ENCODE data around the gene SHPK.

The SHPK gene

DNA sequence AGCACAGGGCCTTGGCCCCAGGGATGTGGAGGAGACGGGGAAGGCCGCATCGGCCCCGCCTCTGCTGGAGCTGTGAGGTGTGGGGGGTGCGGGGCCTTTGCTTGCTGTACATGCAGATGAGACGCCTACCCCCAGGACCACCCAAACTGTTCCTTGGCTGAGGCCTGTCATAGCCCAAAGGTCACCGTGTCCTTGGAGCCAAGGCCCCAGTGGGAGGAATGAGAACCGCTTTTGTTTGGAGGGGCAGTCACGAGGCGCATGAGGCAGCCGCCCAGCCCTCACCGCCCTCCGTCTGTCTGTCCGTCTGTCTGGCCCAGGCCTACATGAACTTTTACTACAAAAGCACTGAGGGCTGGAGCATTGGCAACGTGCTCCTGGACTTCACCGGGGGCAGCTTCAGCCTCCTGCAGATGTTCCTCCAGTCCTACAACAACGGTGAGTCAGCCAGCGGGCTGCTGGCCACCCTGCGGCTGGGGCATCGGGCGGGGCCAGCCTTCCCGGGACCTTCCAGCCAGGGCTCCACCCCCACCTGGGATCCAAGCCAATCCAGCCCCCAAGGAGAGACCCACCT lies 23.6 kb upstream of the SHPK start:
- DNase-seq (ENCODE audit: low read depth): no peak

DNA sequence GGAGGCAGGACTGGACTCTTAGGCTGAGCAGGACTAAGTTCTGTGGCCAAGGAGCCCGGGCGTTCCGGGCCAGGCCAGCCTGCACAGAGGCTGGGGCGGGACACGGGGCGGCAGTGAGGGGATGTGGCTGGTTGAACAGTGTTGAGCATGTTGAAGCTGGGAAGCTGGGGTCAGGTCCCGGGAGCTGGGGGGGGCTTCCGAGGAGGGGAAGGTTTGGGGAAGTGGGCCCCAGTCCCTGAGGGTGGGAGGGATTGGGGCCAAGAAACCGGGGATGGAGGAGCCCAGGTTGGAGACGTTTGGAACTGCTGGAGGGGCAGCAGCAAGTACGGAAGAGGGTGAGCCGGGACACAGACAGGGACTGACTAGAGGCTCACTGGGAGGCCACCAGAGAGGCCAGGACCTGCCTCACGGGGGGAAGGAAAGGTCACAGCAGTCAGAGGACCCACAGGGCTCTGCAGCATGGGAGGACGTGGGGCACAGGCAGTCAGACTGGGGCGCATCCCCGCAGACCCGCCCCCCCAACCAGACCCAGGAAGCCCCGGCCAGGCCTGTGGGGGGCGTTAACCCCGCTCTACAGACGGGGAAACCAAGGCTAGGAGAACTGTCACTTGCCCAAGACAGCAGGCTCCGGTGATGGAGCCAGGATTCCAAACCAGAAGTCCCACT lies 22.9 kb upstream of the SHPK start:
- DNase-seq (ENCODE audit: low read depth): no peak

DNA sequence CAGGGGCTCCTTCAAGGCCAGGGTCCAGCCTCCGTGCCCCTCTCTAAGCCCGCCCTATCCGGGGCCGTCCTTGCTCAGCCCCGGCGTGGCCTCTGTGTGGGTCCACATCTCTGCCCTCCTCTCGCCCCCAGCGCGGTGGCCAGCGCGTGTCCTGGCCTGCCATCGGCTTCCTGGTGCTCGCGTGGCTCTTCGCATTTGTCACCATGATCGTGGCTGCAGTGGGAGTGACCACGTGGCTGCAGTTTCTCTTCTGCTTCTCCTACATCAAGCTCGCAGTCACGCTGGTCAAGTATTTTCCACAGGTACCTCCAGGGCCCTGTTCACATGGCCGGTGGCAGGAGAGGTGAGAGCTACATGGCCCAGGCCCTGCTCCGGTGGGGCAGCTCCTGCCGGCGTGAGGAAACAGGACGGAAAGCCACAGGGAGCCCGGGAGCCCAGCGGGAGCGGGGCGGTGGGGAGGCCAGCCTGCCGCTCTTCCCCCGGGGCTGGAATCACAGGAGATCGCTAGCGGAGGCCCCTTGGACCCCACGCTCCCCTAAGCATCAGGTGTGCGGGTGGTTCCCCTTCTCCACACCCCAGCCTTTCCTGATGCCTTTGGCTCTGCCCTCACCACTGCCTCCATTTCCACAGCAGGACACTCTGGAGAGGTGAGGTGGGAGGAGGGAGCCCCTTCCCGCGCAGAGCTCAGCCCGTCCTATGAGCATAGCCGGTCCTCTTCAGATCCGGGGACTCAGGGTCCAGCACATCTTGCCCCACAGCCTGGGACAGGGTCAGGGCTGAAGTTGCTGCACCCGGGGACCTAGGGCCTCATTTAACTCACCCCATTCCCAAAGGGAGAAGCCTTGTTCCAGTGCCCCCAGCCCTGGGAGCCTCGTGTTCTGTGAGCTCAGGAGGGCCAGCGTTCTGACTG lies 22.1 kb upstream of the SHPK start:
- no peak for DNase-seq (ENCODE audit: low read depth)

DNA sequence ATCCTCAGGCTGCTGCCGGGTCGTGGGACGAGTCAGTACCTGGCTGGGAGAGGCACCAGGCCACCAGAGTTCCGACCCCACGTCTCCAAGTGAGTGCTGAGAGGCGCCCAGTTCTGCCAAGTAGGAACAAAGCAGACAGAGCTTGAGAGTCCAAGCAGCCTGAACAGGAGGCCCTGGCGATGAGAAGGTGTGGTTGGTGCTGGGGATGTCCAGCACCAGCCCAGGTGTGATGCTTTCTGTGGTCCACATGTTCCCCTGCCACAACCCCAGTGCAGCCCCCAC lies 21.5 kb upstream of the SHPK start:
- no peak for DNase-seq (ENCODE audit: low read depth)

DNA sequence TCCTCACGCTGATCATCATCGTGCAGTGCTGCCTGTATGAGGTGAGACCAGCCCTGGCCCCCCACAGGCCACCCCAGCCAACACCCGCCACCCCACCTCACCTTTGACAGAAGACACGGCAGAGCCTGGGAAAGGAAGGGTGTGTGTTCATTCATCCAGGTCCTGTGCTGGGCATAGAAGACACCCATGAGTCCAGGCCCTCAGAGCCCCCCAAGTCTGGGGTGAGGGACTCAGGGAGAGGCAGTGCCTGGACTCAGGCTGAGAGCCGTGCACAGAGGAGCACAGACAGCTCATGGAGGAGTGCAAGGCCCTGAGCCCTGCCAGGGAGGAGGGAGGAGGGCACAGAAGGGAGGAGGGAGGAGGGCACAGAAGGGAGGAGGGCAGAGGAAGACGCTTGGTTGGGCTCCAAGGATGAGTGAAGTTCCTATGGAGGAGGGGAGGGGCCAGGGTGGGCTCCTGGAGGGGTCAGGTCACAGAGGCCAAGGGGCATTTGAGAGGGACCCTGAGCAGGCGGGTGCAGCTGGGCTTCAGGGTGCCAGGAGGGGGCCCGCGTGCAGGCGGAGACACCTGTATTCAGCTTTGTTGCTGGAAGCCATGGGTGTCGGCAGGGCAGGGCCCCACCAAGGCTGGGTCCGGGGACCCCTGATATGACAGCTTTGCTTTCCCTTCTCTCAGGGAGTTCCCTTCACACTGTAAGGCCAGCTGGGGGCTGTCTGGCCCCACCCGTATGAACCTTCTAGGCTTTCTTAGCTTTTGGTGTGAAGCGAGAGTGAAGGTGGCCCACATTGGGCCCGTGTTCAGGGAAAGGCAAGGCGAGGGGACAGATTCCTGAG lies 20.9 kb upstream of the SHPK start:
- no peak for DNase-seq (ENCODE audit: low read depth)

DNA sequence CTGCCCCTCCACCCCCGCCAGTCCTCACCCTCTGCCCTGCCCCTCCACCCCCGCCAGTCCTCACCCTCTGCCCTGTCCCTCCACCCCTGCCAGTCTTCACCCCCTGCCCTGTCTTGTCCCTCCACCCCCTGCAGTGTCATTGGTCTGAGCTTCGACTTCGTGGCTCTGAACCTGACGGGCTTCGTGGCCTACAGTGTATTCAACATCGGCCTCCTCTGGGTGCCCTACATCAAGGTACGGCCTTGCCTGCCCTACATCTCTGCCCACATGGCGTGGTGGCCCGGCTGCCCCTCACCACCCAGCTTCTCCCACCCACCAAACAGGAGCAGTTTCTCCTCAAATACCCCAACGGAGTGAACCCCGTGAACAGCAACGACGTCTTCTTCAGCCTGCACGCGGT lies 20.3 kb upstream of the SHPK start:
- no peak for DNase-seq (ENCODE audit: low read depth)

DNA sequence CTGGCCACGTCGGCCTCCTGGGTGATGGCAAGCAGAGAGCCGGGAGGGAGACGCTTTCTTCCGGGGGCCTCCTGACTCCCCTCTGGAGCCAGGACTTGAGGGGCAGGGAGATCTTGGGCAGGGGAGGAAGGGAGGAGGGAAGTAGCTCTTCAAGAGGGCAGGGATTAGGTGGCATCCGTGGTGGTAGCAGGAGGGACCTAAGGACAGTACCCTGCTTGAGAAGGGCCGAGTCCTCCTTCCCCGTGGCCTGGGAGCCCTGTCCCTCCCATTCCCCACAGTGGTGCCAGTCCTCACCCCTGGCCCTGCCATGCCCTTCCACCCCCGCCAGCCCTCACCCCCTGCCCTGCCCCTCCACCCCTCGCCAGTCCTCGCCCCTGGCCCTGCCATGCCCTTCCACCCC lies 19.7 kb upstream of the SHPK start:
- no peak for DNase-seq (ENCODE audit: low read depth)

DNA sequence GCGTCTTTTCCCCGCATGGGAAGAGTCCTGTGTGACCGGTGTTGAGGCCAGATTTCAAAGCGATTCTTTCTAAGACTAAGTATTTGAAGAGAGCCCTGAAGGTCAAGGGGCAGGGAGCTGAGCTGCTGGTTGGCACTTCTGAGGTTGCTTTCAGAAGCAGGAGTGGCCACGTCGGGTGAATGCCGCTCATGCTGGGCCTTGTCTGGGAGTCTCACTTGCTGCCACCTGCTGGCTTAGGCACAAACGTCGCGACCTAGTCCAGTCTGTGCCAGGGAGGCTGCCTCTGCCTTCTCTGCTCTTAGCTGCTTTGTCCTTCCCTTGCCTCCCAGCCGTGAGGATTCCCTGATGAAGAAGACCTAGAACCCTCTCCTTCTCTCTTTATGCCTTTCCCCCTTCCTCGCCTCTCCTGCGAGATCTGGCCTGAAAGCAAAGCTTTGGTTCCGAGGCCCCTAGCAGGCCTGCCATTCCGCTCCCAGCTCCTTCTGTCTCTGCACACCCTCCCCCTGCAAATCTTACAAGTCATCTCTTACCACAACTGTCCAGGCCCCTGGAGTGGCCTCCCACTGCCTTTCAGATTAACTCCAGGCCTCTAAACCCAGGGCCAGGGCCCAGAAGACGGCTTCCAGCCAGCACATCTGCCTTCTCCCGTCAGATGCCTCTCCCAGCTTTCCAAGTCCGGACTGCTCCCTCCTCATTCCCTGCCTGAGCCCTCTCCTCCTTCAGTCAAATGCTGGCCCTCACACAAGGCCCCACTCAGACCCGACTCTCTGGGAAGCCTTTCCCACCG lies 11.9 kb upstream of the SHPK start:
- no peak for DNase-seq (ENCODE audit: low read depth)

DNA sequence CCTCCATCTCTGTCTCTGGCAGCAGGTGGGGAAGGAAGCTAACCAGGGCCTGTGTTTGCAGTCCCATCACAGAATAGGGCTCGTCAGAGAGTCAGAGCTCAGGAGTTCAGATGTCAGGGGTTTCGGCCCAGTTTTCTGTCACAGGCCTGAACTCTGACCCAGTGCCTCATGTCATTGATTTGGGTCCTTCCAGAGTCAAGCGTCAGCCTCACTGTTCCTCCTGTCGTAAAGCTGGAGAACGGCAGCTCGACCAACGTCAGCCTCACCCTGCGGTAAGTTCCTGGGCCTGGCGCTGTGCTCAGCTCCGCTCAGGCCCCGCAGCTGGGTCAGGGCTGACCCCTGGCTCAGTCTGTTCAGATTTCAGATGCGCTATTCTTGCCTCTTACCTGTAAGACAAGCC lies 11.2 kb upstream of the SHPK start:
- no peak for DNase-seq (ENCODE audit: low read depth)

DNA sequence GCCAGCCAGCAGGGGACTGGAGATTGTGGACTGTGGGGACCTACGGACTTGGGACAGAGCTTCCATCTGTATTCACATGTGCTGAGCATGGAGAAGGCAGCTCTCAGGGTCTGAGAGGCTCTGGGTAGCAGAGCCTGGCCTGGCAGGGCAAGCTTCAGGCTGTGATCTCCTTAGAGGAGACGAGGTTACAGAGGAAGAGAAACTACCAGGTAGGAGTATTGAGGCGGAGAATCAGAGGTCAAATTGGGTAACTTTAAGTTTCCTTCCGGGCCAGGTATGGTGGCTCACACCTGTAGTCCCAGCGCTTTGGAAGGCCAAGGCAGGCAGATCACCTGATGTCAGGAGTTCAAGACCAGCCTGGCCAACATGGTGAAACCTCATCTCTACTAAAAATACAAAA lies 9.3 kb upstream of the SHPK start:
- no peak for DNase-seq (ENCODE audit: low read depth)

DNA sequence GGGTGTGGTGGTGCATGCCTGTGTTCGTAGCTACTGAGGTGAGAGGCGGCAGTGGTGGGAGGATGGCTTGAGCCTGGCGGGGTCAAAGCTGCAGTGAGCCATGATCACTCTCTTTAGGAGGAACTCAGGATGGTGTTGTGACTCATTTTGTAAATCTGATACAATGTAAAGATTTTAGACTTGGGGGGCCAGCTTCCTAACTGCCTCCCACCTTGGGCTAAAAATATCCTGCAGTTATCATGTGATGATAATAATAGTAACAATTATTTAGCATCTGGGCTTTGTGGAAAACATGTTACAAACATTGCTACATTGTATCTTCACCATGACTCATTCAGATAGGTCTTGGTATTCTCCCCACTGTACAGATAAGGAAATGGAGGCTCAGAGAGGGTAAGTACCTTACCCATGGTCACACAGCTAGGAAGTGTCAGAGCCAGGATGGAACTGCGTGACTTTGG lies 7.9 kb upstream of the SHPK start:
- DNase-seq (ENCODE audit: low read depth): no peak

DNA sequence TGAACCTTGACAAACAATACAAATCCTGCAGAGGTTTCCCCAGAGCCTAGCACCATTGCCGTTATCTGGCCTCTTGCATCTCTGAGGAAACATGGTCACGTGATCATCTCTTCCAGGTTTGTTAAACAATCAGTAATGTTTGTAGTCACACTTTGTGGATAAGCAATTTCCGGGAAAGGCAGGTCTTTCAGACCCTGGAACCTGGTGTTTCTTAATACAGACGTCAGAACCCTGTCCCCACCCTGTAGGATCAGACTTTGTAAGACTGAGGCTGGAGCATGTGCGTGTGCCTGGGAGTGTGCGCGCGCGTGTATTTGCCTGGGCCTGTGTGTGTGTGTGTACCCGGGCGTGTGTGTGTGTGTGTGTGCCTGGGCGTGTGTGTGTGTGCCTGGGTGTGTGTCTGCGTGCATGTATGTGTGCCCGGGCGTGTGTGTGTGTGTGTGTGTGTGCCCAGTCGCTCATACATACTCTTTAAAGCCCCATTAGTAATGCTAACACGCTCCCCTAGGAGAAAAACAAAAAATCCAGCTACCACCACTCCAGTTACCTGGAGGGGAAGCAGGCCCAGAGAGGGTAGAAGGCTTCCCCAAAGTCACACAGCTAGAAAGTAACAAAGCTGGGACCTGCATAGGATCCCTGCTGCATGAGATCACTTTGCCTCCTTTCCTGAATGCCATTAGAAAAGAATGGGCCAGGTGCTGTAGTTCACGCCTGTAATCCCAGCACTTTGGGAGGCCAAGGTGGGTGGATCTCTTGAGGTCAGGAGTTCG lies 5.9 kb upstream of the SHPK start:
- DNase-seq (ENCODE audit: low read depth): no peak

DNA sequence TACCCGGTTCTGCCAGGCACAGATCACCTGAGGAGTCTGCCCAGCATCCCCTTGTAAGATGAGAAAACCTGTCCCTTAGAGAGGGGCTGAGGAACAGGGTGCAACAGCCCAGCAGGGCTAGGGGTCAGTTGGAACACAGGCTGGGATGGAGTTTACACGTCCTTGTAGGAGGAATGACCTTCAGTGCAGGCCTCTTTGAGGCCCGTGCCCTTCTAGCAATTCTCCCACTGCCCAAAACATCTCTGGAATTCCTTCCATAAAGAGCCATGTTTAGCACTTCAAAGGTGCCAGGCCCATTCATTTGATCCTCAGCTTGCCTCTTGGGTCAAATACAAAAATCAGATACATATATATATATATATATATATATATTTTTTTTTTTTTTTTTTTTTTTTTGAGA lies 5.0 kb upstream of the SHPK start:
- no peak for DNase-seq (ENCODE audit: low read depth)

DNA sequence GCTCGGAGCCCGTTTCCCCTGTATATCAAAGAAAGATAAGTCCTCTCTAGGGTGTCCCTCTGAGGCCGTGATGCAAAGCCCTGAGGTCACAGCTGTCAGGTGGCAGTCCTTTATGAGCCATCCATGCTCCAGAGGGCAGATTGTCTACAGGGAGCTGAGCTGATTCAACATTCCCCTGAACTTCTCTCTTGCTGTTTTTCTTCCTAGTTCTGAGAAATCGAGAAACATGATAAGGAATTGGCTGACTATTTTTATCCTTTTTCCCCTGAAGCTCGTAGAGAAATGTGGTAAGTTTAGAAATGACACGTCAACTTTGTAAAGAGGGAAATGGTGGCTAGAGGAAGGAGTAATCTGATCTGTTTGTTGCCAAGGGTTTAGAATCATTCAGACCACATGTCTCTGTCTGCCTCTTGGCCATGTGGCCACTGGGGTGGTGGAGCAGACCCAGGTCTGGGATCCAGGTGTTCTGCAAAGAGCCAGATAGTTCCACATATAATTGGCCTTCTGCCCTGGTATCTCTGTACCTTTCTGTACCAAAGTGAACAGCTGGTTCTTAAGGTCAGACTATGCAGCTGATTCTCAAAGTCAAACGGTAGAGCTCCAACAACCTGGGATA lies 4.0 kb upstream of the SHPK start:
- DNase-seq (ENCODE audit: low read depth): no peak

DNA sequence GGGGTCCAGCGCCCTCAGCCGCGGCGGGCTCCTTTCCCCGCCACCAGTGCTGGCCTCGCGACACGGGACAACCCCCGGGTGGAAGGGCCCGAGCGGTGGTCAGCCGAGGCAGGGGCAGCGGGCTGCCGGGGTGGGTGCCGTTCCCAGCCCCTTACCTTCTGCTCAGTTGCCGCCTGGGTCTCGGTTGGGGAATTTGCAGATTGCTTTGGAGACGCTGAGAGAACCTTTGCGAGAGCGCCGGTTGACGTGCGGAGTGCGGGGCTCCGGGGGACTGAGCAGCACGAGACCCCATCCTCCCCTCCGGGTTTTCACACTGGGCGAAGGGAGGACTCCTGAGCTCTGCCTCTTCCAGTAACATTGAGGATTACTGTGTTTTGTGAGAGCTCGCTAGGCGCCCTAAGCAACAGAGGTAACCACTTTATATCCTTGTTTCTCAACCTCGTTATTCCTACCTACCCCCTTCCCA lies 891 bp upstream of the SHPK start:
- DNase-seq (ENCODE audit: low read depth): no peak

DNA sequence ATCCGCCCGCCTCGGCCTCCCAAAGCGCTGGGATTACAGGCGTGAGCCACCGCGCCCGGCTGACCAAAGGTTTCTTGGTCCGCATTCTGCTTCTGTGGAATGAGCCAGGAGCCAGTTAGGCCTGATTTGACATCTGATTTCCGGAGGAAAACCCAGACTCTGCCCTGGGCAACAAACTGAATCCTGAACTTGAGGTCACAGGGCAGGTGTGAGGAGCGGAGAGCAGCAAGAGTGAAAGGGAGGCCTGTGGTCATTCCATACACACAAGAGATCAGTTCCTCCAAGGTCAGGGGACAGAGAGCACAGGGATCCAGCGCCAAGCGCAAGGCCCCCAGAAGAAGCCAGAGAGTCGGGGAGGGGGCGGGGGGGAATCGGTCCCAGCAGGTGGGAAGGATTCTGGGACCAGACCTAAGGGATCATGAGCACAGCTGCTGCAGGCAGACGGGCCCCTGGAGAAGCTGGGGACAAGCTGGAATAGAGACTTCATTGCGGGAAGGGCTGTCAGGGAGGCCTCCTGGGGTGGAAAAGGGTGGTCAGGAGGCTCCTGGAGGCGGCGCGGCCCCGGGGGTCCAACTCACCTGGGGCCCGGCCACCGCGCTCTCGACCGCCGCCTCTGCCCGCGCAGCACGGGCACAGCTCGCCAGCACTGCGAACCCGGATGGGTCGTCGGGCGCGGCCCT lies 436 bp downstream of the SHPK start:
- no peak for DNase-seq (ENCODE audit: low read depth)

DNA sequence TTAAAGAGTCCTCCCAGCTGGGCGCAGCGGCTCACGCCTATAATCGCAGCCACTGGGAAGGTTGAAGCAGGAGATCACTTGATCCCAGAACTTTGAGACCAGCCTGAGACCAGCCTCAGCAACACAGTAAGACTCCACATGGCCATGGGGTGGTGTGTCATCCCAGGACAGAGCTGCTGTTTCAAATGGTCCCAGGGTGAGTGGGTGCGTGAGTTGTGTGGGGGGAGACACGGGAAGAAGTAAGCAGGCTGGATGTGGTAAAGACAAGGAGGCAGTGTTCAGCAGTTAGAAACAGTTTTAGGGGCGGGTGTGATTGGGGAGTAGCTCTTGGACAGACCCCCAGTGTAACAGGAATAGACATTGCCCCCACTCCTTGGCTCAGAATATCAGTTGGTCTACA lies 3.8 kb downstream of the SHPK start:
- DNase-seq (ENCODE audit: low read depth): no peak

DNA sequence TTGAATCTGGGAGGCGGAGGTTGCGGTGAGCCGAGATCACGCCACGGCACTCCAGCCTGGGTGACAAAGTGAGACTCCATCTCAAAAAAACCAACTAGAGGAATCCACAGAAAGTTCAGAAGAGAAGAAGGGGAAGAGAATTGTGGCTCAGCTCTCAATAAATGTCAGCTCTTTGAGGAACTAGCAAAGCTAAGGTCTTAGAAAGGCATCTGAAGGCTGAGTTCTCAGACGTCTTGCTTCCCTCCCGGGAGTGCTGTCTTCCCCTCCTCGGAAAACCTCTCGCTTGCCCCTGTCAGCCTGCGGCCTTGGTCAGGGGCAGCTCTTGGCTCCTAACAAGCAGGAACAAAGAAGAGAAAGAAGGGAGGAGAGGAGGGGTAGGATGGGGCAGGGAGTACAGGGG lies 5.3 kb downstream of the SHPK start:
- DNase-seq (ENCODE audit: low read depth): no peak

DNA sequence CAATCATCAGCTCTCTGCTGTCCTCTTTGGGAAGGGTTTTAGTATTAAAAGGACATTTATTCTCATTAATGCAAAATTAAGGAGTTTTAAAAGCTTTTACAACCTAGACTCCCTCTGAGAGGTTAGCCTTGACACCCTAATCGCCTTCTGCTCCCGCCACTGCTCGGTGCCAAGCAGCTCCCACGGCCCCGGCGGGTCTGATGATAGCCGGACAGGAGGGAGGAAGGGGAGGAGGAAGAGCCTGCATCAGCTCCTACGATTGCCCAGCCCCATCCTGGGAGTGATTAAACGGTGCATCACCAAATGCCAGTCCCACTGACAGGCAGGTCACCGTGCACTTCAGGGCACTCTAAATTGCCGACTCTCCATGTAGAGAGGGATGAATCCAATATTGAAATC lies 8.3 kb downstream of the SHPK start:
- no peak for DNase-seq (ENCODE audit: low read depth)
